PC-3 (cell line): Measurements from ENCODE around the gene TNFRSF19. TPM values are rescaled to one million over a fixed set of nuclear protein-coding genes. Genes with fewer than 3 reads are reported as not detected.

ENCODE experiments used
- ATAC-seq: fragments of 200-7000 bp; cut with Tn5 transposase; 2 replicates; pipeline ENCODE4 v1.9.1; 2020; ENCODE audit warnings: mild to moderate bottlenecking, moderate library complexity
- BruUV-seq: library from RNA; stranded (reverse); fragments of 400-500 nt; replicated peaks from 2 replicates; lab custom pipeline; 2021; lab: Mats Ljungman, UMichigan
- CTCF ChIA-PET: fragments of 300-600 bp; sonication (Branson Sonifier 250); formaldehyde crosslinking; loops from one replicate; lab custom pipeline; 2022; ENCODE audit warnings: antibody characterized with exemption; lab: Charles Lee
- POLR2A ChIA-PET: fragments of 300-600 bp; sonication (Branson Sonifier 250); formaldehyde crosslinking; loops from one replicate; lab custom pipeline; 2022; ENCODE audit warnings: antibody characterized with exemption; ENCODE audit not compliant: unreplicated experiment; lab: Charles Lee
- DNase-seq: peaks from one replicate; pipeline ENCODE4 v3.0.0-alpha.2; 2015
- H2AFZ ChIP-seq: fragments of 300-600 bp; sonication (generic); 2 replicates; pipeline ENCODE4 v1.6.0; 2016; ENCODE audit warnings: antibody characterized with exemption, low read length
- H3F3A ChIP-seq: fragments of 300-600 bp; sonication (generic); one replicate; pipeline ENCODE4 v1.6.0; 2017; ENCODE audit warnings: antibody characterized with exemption, low read length, control low read depth, mild to moderate bottlenecking; ENCODE audit not compliant: unreplicated experiment
- H3K27ac ChIP-seq: fragments of 300-600 bp; sonication (generic); 2 replicates; pipeline ENCODE4 v1.5.1; 2016; ENCODE audit warnings: mild to moderate bottlenecking, low read length
- H3K27me3 ChIP-seq: fragments of 300-600 bp; sonication (generic); 2 replicates; pipeline ENCODE4 v1.6.1; 2016; ENCODE audit warnings: low read length, mixed read lengths
- H3K36me3 ChIP-seq: fragments of 300-600 bp; sonication (generic); 2 replicates; pipeline ENCODE4 v1.6.1; 2016; ENCODE audit warnings: low read depth, mixed run types, low read length, mixed read lengths
- H3K4me1 ChIP-seq: fragments of 300-600 bp; sonication (generic); 2 replicates; pipeline ENCODE4 v1.5.1; 2016; ENCODE audit warnings: low read length; ENCODE audit not compliant: insufficient read depth
- H3K4me2 ChIP-seq: fragments of 300-600 bp; sonication (generic); 2 replicates; pipeline ENCODE4 v1.6.0; 2016; ENCODE audit warnings: low read length
- H3K4me3 ChIP-seq: fragments of 300-600 bp; sonication (generic); 2 replicates; pipeline ENCODE4 v1.5.1; 2016; ENCODE audit warnings: mild to moderate bottlenecking, low read length, mixed read lengths
- H3K79me2 ChIP-seq: fragments of 300-600 bp; sonication (generic); 2 replicates; pipeline ENCODE4 v1.6.1; 2017; ENCODE audit warnings: low read length, mixed read lengths
- H3K9ac ChIP-seq: fragments of 300-600 bp; sonication (generic); 2 replicates; pipeline ENCODE4 v1.6.0; 2016; ENCODE audit warnings: mild to moderate bottlenecking, low read length
- H3K9me2 ChIP-seq: fragments of 300-600 bp; sonication (generic); replicated peaks from 2 replicates; pipeline ENCODE4 v1.6.1; 2016; ENCODE audit warnings: mixed run types, low read length, mixed read lengths
- H3K9me3 ChIP-seq: fragments of 300-600 bp; sonication (generic); 2 replicates; pipeline ENCODE4 v1.6.1; 2016; ENCODE audit warnings: low read length, mixed read lengths
- H4K20me1 ChIP-seq: fragments of 300-600 bp; sonication (generic); 2 replicates; pipeline ENCODE4 v1.6.1; 2016; ENCODE audit warnings: low read length, mixed read lengths
- CTCF ChIP-seq: fragments of 300-600 bp; sonication (generic); conservative IDR thresholded peaks from 2 replicates; pipeline ENCODE4 v1.5.1; 2017; ENCODE audit warnings: antibody characterized with exemption, low read depth, mild to moderate bottlenecking, low read length
- EZH2 ChIP-seq: fragments of 300-600 bp; sonication (generic); IDR thresholded peaks from one replicate; pipeline ENCODE4 v1.6.1; 2017; ENCODE audit warnings: antibody characterized with exemption, mild to moderate bottlenecking, low read length; ENCODE audit not compliant: unreplicated experiment
- EZH2phosphoT487 ChIP-seq: fragments of 300-600 bp; sonication (generic); IDR thresholded peaks from 2 replicates; pipeline ENCODE4 v1.6.1; 2018; ENCODE audit warnings: mild to moderate bottlenecking, antibody characterized with exemption, low read length, borderline replicate concordance
- intact Hi-C: fragments of 100-400 bp; cut with micrococcal nuclease; formaldehyde crosslinking; loops from 2 replicates; pipeline ENCODE4 v1.9.0; 2023
- total RNA-seq: library from RNA; depleted of rRNA; stranded (reverse); fragments of >200 nt; gene quantifications from 2 replicates; pipeline ENCODE4 v1.2.3, GENCODE V29; 2014

The TNFRSF19 gene
- total RNA-seq, 1 experiment from 2014 or later: 6.1 TPM

DNA sequence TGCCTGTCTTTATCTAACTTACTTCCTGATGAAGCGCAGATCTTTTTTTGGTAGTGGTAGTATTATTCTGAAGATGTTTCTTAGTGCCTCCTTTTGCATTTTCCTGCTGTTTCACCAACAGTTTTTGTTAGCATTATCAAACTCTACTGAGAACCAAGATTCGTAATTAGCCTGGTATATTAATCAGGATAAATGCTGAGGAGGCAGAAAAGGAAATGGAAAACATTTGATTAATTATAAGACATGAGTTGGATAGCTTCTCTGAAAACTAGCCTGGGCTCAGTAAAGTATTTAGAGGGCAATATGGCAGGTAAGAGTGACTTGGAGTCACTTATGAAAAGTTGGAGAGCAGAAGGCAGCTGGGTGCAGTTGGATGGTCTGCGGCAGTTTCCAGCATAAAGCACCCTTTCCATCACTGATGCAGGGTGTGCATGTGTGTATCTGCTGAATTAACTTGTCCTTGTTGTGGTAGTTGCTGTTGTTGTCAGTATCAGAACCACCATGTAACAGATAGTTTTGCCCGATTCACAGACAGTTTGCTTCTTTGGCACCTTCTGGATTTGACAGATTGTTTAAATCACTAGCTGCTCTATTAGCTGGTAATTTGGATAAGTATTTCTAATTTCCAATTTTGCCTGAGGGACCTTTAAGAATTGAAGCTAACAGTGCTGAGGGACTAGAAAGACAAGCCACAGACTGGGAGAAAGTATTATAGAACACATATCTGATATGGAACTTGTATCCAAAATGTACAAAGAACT, 6.9 kb upstream of the TNFRSF19 start:
- peaks cover 4% of the 10 kb centered on the region for H3F3A ChIP-seq
- H3K36me3 ChIP-seq: no peaks in the 10 kb centered on the region
- H3K9me3 ChIP-seq: no peaks in the 10 kb centered on the region
- ATAC-seq: no peak
- H2AFZ ChIP-seq: no peak overlapping the region
- H3K4me1 ChIP-seq: peaks cover 7% of the 10 kb centered on the region; the same call in 1 of the 2 replicates
- H3K27ac ChIP-seq: no peak overlapping the region
- no TSS peak for BruUV-seq
- no peaks in the 10 kb centered on the region for H4K20me1 ChIP-seq
- intact Hi-C loops: no loop called here
- POLR2A ChIA-PET: interaction anchor here (0.6 kb wide), 1 partner anchor 15 kb away, joined by 4 read pairs; no protein-coding TSS in a partner anchor
- CTCF ChIA-PET: no interaction called here
- no peak overlapping the region for H3K4me2 ChIP-seq
- no peak overlapping the region for H3K4me3 ChIP-seq
- no peak for TF ChIP-seq EZH2phosphoT487
- no peak overlapping the region for H3K9ac ChIP-seq
- H3K79me2 ChIP-seq: no peaks in the 10 kb centered on the region
- DNase-seq: no peak
- no peaks in the 10 kb centered on the region for H3K27me3 ChIP-seq
- H3K9me2 ChIP-seq: no peaks in the 10 kb centered on the region

- Histone ChIP-seq H3K4me2 (no peak overlapping the region), H3F3A (no peaks in the 10 kb centered on the region), H4K20me1 (no peaks in the 10 kb centered on the region), H3K9me2 (no peaks in the 10 kb centered on the region), H3K27me3 (no peaks in the 10 kb centered on the region), H3K9ac (no peak overlapping the region), H3K4me1 (peaks cover 14% of the 10 kb centered on the region; the same call in 1 of the 2 replicates), H3K9me3 (no peaks in the 10 kb centered on the region), H3K36me3 (no peaks in the 10 kb centered on the region), H3K27ac (no peak overlapping the region), H2AFZ (no peak overlapping the region), H3K79me2 (no peaks in the 10 kb centered on the region), H3K4me3 (no peak overlapping the region)
- ATAC-seq (no peak), DNase-seq (peak; percentile 26)
- intact Hi-C loops: no loop called here
- TF ChIP-seq CTCF: peak; percentile 28
- TF ChIP-seq EZH2phosphoT487: no peak
- TF ChIP-seq EZH2: no peak
- CTCF ChIA-PET: interaction anchor here (0.7 to 0.8 kb wide), 2 partner anchors 101 to 147 kb away, joined by 3 read pairs; no protein-coding TSS in a partner anchor
- POLR2A ChIA-PET: no interaction called here
- BruUV-seq: no TSS peak
Observed at GRCh38 chr13:23567906-23568460, 2.2 kb upstream of the TNFRSF19 start.

GRCh38 chr13:23570921-23571315, 706 bp downstream of the TNFRSF19 start:
- Histone ChIP-seq H3K4me1 (peaks cover 14% of the 10 kb centered on the region; the same call in 1 of the 2 replicates), H3K4me2 (peak overlapping the region; percentile 63), H4K20me1 (no peaks in the 10 kb centered on the region), H3K9me2 (no peaks in the 10 kb centered on the region), H3F3A (no peaks in the 10 kb centered on the region), H2AFZ (peak overlapping the region; percentile 72), H3K36me3 (no peaks in the 10 kb centered on the region), H3K9ac (no peak overlapping the region), H3K27ac (no peak overlapping the region), H3K27me3 (no peaks in the 10 kb centered on the region), H3K4me3 (peak overlapping the region; percentile 46), H3K79me2 (no peaks in the 10 kb centered on the region), H3K9me3 (no peaks in the 10 kb centered on the region)
- peak; percentile 9 for DNase-seq
- peak; percentile 62 for ATAC-seq
- BruUV-seq: no TSS peak
- POLR2A ChIA-PET: no interaction called here
- CTCF ChIA-PET: no interaction called here
- intact Hi-C loops: loop anchor here (2.0 kb wide), 2 partner anchors 60 to 100 kb away; no protein-coding TSS in a partner anchor
- TF ChIP-seq CTCF (peak; percentile 34; the same call in 1 of the 2 replicates), EZH2 (no peak)
